ENCODE measurements around the gene KRTAP10-9.
"Not testable (repeated sequence)": the region's sequence is repeated elsewhere in the genome, so short reads cannot be mapped to it uniquely, and the experiment has no call there.

Gene KRTAP10-9

DNA sequence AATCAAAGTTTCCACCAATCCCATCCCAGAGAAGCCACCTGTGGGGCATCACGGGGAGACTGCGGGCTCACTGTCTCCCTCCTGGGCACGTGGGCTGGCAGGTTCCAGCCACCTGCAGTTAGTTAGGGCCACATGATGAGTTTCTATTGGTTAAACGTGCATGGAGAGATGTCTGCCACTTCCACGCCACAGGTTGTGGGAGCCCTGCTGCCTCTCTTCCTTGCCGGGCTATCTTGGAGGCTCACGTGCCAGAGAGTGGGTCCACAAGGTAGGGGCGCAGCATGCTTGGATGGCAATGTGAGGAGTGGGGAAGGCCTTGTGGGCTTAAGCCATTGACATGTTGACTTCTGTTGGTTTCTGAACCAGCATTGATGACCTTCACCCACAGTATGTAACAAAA lies 23.0 kb upstream of the KRTAP10-9 start:
- H3K27me3 ChIP-seq (ENCODE audit: control insufficient read depth, insufficient read depth, low read length, poor library complexity, severe bottlenecking) = no peaks in the 10 kb centered on the region
- H3K4me1 ChIP-seq (ENCODE audit: control insufficient read depth, insufficient read depth, low read length) = no peaks in the 10 kb centered on the region
- no peak overlapping the region for H3K4me3 ChIP-seq (ENCODE audit: insufficient read depth, low read depth, low read length)
- H3K27ac ChIP-seq (ENCODE audit: insufficient read depth, low read depth, low read length, poor library complexity, severe bottlenecking) = no peak overlapping the region
- H3K9me3 ChIP-seq (ENCODE audit: control insufficient read depth, low read length) = no peaks in the 10 kb centered on the region
- WGBS, 2 experiments = 93 to 95% methylated on average over 7 to 8 of the region's 8 CpGs
- no peaks in the 10 kb centered on the region for H3K36me3 ChIP-seq (ENCODE audit: control insufficient read depth, insufficient read depth, low read length)

DNA sequence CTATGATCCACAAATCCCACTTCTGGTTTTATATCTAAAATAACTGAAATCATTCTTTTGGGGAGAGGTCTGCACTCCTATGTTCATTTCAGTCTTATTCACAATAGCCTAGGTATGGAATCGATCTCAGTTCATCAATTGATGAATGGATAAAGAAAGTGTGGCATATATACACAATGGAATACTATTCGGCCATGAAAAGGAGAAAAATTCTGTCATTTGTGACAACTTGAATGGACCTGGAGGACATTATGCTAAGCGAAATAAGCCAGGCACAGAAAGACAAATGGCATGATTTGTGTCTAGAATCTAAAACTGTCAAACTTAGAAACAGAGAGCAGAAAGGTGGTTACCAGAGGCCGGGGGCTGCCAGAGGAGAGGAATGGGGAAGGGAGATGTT lies 20.4 kb upstream of the KRTAP10-9 start:
- Histone ChIP-seq H3K4me1 (ENCODE audit: control insufficient read depth, insufficient read depth, low read length) (no peaks in the 10 kb centered on the region), H3K9me3 (ENCODE audit: control insufficient read depth, low read length) (peaks cover 2% of the 10 kb centered on the region), H3K27ac (ENCODE audit: insufficient read depth, low read depth, low read length, poor library complexity, severe bottlenecking) (no peak overlapping the region), H3K36me3 (ENCODE audit: control insufficient read depth, insufficient read depth, low read length) (no peaks in the 10 kb centered on the region), H3K4me3 (ENCODE audit: insufficient read depth, low read depth, low read length) (no peak overlapping the region), H3K27me3 (ENCODE audit: control insufficient read depth, insufficient read depth, low read length, poor library complexity, severe bottlenecking) (no peaks in the 10 kb centered on the region)
- WGBS, 2 experiments = 89 to 90% methylated on average over 4 of the region's 4 CpGs

DNA sequence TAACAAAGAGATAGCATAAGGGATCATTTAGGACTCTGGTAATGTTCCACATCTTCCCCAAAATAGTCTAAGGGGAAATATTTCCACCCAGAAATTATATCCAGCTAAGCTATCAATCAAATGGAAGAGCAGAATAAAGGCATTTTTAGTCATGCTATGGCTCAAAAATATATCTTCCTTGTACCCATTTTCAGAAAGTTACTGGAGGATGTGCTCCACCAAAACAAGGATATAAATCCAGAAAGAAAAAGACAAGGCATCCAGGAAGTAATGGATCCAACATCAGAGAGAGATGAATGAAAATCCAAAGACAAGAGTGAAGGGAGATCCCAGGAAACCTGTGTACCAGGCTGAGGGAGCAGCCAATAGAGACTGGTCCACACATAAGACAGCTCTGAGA lies 17.7 kb upstream of the KRTAP10-9 start:
- no peaks in the 10 kb centered on the region for H3K36me3 ChIP-seq (ENCODE audit: control insufficient read depth, insufficient read depth, low read length)
- no peak overlapping the region for H3K4me3 ChIP-seq (ENCODE audit: insufficient read depth, low read depth, low read length)
- no peaks in the 10 kb centered on the region for H3K4me1 ChIP-seq (ENCODE audit: control insufficient read depth, insufficient read depth, low read length)
- peaks cover 2% of the 10 kb centered on the region for H3K9me3 ChIP-seq (ENCODE audit: control insufficient read depth, low read length)
- H3K27me3 ChIP-seq (ENCODE audit: control insufficient read depth, insufficient read depth, low read length, poor library complexity, severe bottlenecking) = no peaks in the 10 kb centered on the region
- no peak overlapping the region for H3K27ac ChIP-seq (ENCODE audit: insufficient read depth, low read depth, low read length, poor library complexity, severe bottlenecking)

GRCh38 chr21:44610157-44610843 lies 16.6 kb upstream of the KRTAP10-9 start:
- not testable (repeated sequence) for H3K36me3 ChIP-seq (ENCODE audit: control insufficient read depth, insufficient read depth, low read length); H3K9me3 ChIP-seq (ENCODE audit: control insufficient read depth, low read length); H3K27me3 ChIP-seq (ENCODE audit: control insufficient read depth, insufficient read depth, low read length, poor library complexity, severe bottlenecking); H3K4me1 ChIP-seq (ENCODE audit: control insufficient read depth, insufficient read depth, low read length); H3K27ac ChIP-seq (ENCODE audit: insufficient read depth, low read depth, low read length, poor library complexity, severe bottlenecking); H3K4me3 ChIP-seq (ENCODE audit: insufficient read depth, low read depth, low read length)
- WGBS, 2 experiments = 91 to 92% methylated on average over 7 of the region's 7 CpGs

GRCh38 chr21:44611551-44611950 lies 15.3 kb upstream of the KRTAP10-9 start:
- H3K27ac ChIP-seq (ENCODE audit: insufficient read depth, low read depth, low read length, poor library complexity, severe bottlenecking) = no peak overlapping the region
- 86 to 92% methylated on average over 4 of the region's 4 CpGs for WGBS, 2 experiments
- H3K36me3 ChIP-seq (ENCODE audit: control insufficient read depth, insufficient read depth, low read length) = no peaks in the 10 kb centered on the region

GRCh38 chr21:44612029-44612486 lies 14.8 kb upstream of the KRTAP10-9 start, which contains the start of gene KRTAP10-8:
Gene KRTAP10-8 (plus strand): TSS chr21:44612079. CDS start chr21:44612101, 22 bp downstream.
- Histone ChIP-seq H3K27ac (ENCODE audit: insufficient read depth, low read depth, low read length, poor library complexity, severe bottlenecking) (no peak within 1 kb of the TSS), H3K36me3 (ENCODE audit: control insufficient read depth, insufficient read depth, low read length) (no peaks in the 10 kb centered on the region), H3K4me1 (ENCODE audit: control insufficient read depth, insufficient read depth, low read length) (no peaks in the 10 kb centered on the region), H3K9me3 (ENCODE audit: control insufficient read depth, low read length) (peaks cover 2% of the 10 kb centered on the region), H3K27me3 (ENCODE audit: control insufficient read depth, insufficient read depth, low read length, poor library complexity, severe bottlenecking) (no peaks in the 10 kb centered on the region), H3K4me3 (ENCODE audit: insufficient read depth, low read depth, low read length) (no peak within 1 kb of the TSS)
- 93 to 96% methylated on average over 8 of the region's 8 CpGs for WGBS, 2 experiments

More at GRCh38 chr21:44611551-44611950, 15.3 kb upstream of the KRTAP10-9 start:
- H3K4me1 ChIP-seq (ENCODE audit: control insufficient read depth, insufficient read depth, low read length) = no peaks in the 10 kb centered on the region
- H3K4me3 ChIP-seq (ENCODE audit: insufficient read depth, low read depth, low read length) = no peak overlapping the region
- peaks cover 2% of the 10 kb centered on the region for H3K9me3 ChIP-seq (ENCODE audit: control insufficient read depth, low read length)
- H3K27me3 ChIP-seq (ENCODE audit: control insufficient read depth, insufficient read depth, low read length, poor library complexity, severe bottlenecking) = no peaks in the 10 kb centered on the region

DNA sequence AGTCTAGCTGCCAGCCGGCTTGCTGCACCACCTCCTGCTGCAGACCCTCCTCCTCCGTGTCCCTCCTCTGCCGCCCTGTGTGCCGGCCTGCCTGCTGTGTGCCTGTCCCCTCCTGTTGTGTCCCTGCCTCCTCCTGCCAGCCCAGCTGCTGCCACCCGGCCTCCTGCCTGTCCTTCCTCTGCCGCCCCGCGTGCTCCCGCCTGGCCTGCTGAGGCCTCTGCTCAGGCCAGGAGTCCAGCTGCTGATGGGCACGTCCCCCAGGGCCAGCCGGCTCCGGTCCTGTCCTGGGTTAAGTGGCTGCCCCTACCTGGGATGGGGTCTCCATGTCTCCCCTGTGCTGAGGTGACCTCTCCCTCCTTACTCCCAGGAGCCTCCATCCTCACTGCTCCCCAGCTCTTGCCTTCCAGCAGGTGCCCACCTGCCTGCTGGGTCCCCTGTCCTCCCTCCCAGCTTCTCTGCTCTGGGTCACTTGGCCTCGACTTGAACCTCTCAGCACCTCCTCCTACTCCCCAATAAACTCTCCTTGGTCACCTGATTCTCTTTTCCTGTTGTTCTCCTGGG lies 14.1 kb upstream of the KRTAP10-9 start:
- Histone ChIP-seq H3K27me3 (ENCODE audit: control insufficient read depth, insufficient read depth, low read length, poor library complexity, severe bottlenecking) (no peaks in the 10 kb centered on the region), H3K36me3 (ENCODE audit: control insufficient read depth, insufficient read depth, low read length) (no peaks in the 10 kb centered on the region), H3K9me3 (ENCODE audit: control insufficient read depth, low read length) (peaks cover 2% of the 10 kb centered on the region), H3K4me1 (ENCODE audit: control insufficient read depth, insufficient read depth, low read length) (no peaks in the 10 kb centered on the region), H3K4me3 (ENCODE audit: insufficient read depth, low read depth, low read length) (no peak overlapping the region), H3K27ac (ENCODE audit: insufficient read depth, low read depth, low read length, poor library complexity, severe bottlenecking) (no peak overlapping the region)
- 89 to 91% methylated on average over 13 of the region's 13 CpGs for WGBS, 2 experiments

DNA sequence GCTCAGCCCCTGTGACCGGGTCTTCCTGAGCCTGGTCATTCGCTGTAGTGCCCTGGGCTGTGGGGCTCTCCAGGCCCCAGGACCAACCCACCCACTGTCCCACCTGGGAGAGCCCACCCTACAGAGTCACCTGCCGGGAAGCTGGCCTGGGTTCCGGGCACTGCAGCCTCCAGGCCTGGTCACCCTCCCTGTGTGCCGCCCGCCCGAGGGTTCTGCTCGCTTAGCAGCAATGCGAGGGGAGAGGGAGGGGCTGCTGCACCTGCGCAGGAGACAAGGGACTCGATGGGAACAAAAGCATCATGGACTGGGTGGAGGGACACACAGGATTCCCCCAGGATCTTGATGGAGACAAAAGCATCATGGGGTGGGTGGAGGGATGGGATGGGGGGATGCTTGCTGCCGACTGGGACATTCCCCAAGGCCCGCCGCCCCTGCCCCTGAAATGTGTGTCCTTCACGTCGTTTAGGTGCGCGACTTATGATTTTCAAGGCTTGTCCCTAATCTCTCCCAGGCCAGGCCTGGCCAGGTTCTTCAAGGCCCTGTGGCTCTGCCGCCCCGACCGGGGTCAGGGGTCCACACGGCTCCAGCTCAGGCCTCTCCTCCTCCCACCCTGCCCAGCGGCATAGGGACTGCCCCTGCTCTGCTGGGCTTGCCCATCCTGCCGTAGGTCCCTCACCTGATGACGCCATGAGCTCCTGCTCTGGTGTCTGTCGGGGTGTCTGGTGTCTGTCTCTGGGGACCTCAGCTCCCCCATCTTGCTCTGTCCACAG lies 13.3 kb upstream of the KRTAP10-9 start:
- WGBS, 2 experiments = 92 to 94% methylated on average over 26 of the region's 26 CpGs
- Histone ChIP-seq H3K4me3 (ENCODE audit: insufficient read depth, low read depth, low read length) (no peak overlapping the region), H3K4me1 (ENCODE audit: control insufficient read depth, insufficient read depth, low read length) (no peaks in the 10 kb centered on the region), H3K27me3 (ENCODE audit: control insufficient read depth, insufficient read depth, low read length, poor library complexity, severe bottlenecking) (no peaks in the 10 kb centered on the region), H3K36me3 (ENCODE audit: control insufficient read depth, insufficient read depth, low read length) (no peaks in the 10 kb centered on the region), H3K27ac (ENCODE audit: insufficient read depth, low read depth, low read length, poor library complexity, severe bottlenecking) (no peak overlapping the region), H3K9me3 (ENCODE audit: control insufficient read depth, low read length) (peaks cover 2% of the 10 kb centered on the region)

DNA sequence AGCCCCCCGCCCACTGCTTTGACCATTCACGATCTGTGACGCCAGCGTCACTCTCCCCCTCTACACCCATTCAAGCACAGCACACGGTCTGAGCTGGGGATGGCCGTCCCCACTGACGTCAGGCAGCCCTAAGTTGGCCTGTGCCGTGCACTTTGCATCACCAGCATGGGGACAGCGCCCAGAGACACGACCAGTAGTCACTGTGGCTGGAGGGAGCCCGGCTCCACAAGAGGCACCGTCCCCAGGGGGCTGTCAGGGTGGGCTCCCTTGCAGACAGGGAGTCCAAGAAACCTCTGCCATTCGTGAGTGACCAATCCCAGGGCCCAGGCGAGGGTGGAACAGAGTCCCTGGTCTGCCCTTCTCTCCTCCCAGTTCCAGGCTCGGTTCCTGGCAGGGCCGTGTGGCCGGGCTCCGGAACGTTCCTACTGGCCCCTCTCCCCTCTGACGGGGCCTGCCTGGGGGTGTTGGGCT lies 12.7 kb upstream of the KRTAP10-9 start:
- Histone ChIP-seq H3K36me3 (ENCODE audit: control insufficient read depth, insufficient read depth, low read length) (no peaks in the 10 kb centered on the region), H3K27me3 (ENCODE audit: control insufficient read depth, insufficient read depth, low read length, poor library complexity, severe bottlenecking) (no peaks in the 10 kb centered on the region), H3K9me3 (ENCODE audit: control insufficient read depth, low read length) (peaks cover 2% of the 10 kb centered on the region), H3K27ac (ENCODE audit: insufficient read depth, low read depth, low read length, poor library complexity, severe bottlenecking) (no peak overlapping the region), H3K4me1 (ENCODE audit: control insufficient read depth, insufficient read depth, low read length) (no peaks in the 10 kb centered on the region), H3K4me3 (ENCODE audit: insufficient read depth, low read depth, low read length) (no peak overlapping the region)
- 89 to 93% methylated on average over 20 of the region's 20 CpGs for WGBS, 2 experiments

GRCh38 chr21:44614961-44615391 lies 11.9 kb upstream of the KRTAP10-9 start:
- H3K36me3 ChIP-seq (ENCODE audit: control insufficient read depth, insufficient read depth, low read length) = no peaks in the 10 kb centered on the region
- 93 to 97% methylated on average over 28 of the region's 28 CpGs for WGBS, 2 experiments
- no peak overlapping the region for H3K4me3 ChIP-seq (ENCODE audit: insufficient read depth, low read depth, low read length)
- no peaks in the 10 kb centered on the region for H3K4me1 ChIP-seq (ENCODE audit: control insufficient read depth, insufficient read depth, low read length)
- H3K9me3 ChIP-seq (ENCODE audit: control insufficient read depth, low read length) = peaks cover 2% of the 10 kb centered on the region
- no peaks in the 10 kb centered on the region for H3K27me3 ChIP-seq (ENCODE audit: control insufficient read depth, insufficient read depth, low read length, poor library complexity, severe bottlenecking)
- H3K27ac ChIP-seq (ENCODE audit: insufficient read depth, low read depth, low read length, poor library complexity, severe bottlenecking) = no peak overlapping the region
